Hepatocyte (in vitro differentiated cells): ENCODE results near the gene TEX38. TPM values are rescaled to one million over a fixed set of nuclear protein-coding genes. Genes with fewer than 3 reads are reported as not detected.

Experiments
- DNase-seq: peaks from one replicate; pipeline ENCODE4 v3.0.0-alpha.2; 2016; ENCODE audit warnings: low spot score
- H2AFZ ChIP-seq: fragments of 200-600 bp; sonication (generic); 2 replicates; pipeline ENCODE4 v1.6.0; 2016; ENCODE audit warnings: antibody characterized with exemption, mild to moderate bottlenecking
- H3K27ac ChIP-seq: fragments of 200-600 bp; sonication (generic); 2 replicates; pipeline ENCODE4 v1.5.1; 2016; ENCODE audit warnings: mild to moderate bottlenecking
- H3K27me3 ChIP-seq: fragments of 200-600 bp; sonication (generic); 2 replicates; pipeline ENCODE4 v1.6.1; 2016
- H3K36me3 ChIP-seq: fragments of 200-600 bp; sonication (generic); replicated peaks from 2 replicates; pipeline ENCODE4 v1.5.1; 2016; ENCODE audit warnings: low read depth; ENCODE audit not compliant: insufficient read depth
- H3K4me1 ChIP-seq: fragments of 200-600 bp; sonication (generic); 2 replicates; pipeline ENCODE4 v1.5.1; 2016; ENCODE audit warnings: mild to moderate bottlenecking, moderate library complexity; ENCODE audit not compliant: insufficient read depth
- H3K4me2 ChIP-seq: fragments of 200-600 bp; sonication (generic); 2 replicates; pipeline ENCODE4 v1.6.0; 2016
- H3K4me3 ChIP-seq: fragments of 200-600 bp; sonication (generic); 2 replicates; pipeline ENCODE4 v1.5.1; 2016; ENCODE audit warnings: mild to moderate bottlenecking
- H3K79me2 ChIP-seq: fragments of 200-600 bp; sonication (generic); 2 replicates; pipeline ENCODE4 v1.6.0; 2017; ENCODE audit warnings: mild to moderate bottlenecking
- H3K9me2 ChIP-seq: fragments of 200-600 bp; sonication (generic); replicated peaks from 2 replicates; pipeline ENCODE4 v1.6.0; 2017; ENCODE audit warnings: mild to moderate bottlenecking; ENCODE audit not compliant: insufficient read depth
- H3K9me3 ChIP-seq: fragments of 200-600 bp; sonication (generic); 2 replicates; pipeline ENCODE4 v1.5.1; 2016; ENCODE audit warnings: low read depth, mild to moderate bottlenecking
- H4K20me1 ChIP-seq: fragments of 200-600 bp; sonication (generic); 2 replicates; pipeline ENCODE4 v1.6.0; 2016; ENCODE audit warnings: mild to moderate bottlenecking; ENCODE audit not compliant: insufficient read depth, poor library complexity, severe bottlenecking
- EZH2 ChIP-seq: fragments of 200-600 bp; sonication (generic); IDR thresholded peaks from 2 replicates; pipeline ENCODE4 v1.6.1; 2016; ENCODE audit warnings: antibody characterized with exemption, mild to moderate bottlenecking, borderline replicate concordance
- EZH2phosphoT487 ChIP-seq: fragments of 200-600 bp; sonication (generic); IDR thresholded peaks from one replicate; pipeline ENCODE4 v1.6.1; 2018; ENCODE audit warnings: antibody characterized with exemption, mild to moderate bottlenecking, low read depth, moderate library complexity; ENCODE audit not compliant: unreplicated experiment, severe bottlenecking
- WGBS: methylation state at CpG from one replicate; pipeline ENCODE4 v1.1.6; 2016; ENCODE audit warnings: low lambda C conversion rate; ENCODE audit errors: missing lambda C conversion rate; 5-methylcytosine and 5-hydroxymethylcytosine counted together
- polyA plus RNA-seq: library from polyadenylated mRNA; unstranded; fragments of >200 nt; fragmentation: Nextera tagmentation; extraction: Ambion mirVana; gene quantifications from 2 replicates; pipeline ENCODE4 v1.2.1, GENCODE V29; 2016
- total RNA-seq: library from RNA; depleted of rRNA; stranded (reverse); fragments of >200 nt; gene quantifications from 2 replicates; pipeline ENCODE4 v1.2.3, GENCODE V29; 2014
- TF ChIP-seq, protein P1 (sequence below): fragments of 200-600 bp; sonication (generic); IDR thresholded peaks from 2 replicates; pipeline ENCODE4 v1.5.1; 2016; ENCODE audit warnings: antibody characterized with exemption, mild to moderate bottlenecking; ENCODE audit not compliant: poor library complexity

TEX38 gene
- total and polyA plus RNA-seq, 2 experiments from 2014 or later, result 0.27 TPM; not detected in 1

DNA sequence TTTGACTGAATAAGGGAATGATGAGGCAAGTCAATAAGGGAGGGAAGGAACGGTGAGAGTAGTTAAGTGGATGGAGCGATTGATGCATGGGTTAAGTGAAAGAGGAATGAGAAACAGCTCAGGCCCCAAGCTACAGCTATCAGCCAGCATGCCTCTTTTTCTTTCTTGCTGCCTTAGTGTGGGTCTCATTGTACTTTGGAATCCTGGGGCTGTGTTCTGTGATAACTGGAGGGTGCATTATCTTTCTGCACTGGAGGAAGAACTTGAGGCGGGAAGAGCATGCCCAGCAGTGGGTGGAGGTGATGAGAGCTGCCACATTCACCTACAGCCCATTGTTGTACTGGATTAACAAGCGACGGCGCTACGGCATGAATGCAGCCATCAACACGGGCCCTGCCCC lies 1.0 kb downstream of the TEX38 start:
- Histone ChIP-seq H4K20me1 (no peaks in the 10 kb centered on the region), H3K4me3 (no peak overlapping the region), H3K9me2 (no peaks in the 10 kb centered on the region), H3K9me3 (no peaks in the 10 kb centered on the region), H3K27ac (no peak overlapping the region), H3K27me3 (no peaks in the 10 kb centered on the region), H3K4me1 (no peaks in the 10 kb centered on the region), H3K36me3 (no peaks in the 10 kb centered on the region), H3K79me2 (peaks cover under 1% of the 10 kb centered on the region), H3K4me2 (no peak overlapping the region), H2AFZ (no peak overlapping the region)
- WGBS, result 62% methylated on average over 8 of the region's 8 CpGs
- DNase-seq, result no peak
- TF ChIP-seq EZH2 (no peak), EZH2phosphoT487 (no peak)
- TF ChIP-seq, protein P1, sequence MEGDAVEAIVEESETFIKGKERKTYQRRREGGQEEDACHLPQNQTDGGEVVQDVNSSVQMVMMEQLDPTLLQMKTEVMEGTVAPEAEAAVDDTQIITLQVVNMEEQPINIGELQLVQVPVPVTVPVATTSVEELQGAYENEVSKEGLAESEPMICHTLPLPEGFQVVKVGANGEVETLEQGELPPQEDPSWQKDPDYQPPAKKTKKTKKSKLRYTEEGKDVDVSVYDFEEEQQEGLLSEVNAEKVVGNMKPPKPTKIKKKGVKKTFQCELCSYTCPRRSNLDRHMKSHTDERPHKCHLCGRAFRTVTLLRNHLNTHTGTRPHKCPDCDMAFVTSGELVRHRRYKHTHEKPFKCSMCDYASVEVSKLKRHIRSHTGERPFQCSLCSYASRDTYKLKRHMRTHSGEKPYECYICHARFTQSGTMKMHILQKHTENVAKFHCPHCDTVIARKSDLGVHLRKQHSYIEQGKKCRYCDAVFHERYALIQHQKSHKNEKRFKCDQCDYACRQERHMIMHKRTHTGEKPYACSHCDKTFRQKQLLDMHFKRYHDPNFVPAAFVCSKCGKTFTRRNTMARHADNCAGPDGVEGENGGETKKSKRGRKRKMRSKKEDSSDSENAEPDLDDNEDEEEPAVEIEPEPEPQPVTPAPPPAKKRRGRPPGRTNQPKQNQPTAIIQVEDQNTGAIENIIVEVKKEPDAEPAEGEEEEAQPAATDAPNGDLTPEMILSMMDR, result no peak

DNA sequence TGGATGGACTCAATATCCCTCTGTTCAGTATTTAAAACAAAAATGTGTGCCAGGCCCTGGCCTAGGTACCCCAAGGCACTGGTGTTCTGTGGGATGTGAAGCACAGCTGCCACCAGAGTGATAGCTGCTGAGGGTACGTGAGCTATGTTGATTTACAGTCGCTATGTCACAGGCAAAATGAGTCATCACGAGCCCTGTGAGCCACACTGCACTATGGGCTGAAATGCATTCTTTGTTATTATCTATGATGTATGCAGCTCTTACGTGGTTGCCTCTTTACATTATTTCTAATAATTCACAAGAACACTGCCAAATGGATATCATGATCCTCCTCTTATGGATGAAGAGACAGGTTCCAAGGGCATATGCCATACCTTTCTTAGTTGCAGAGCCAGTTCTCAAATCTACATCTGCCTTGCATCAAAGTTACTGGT lies 2.1 kb downstream of the TEX38 start:
- Histone ChIP-seq H3K36me3 (no peaks in the 10 kb centered on the region), H3K4me3 (no peak overlapping the region), H3K27ac (no peak overlapping the region), H2AFZ (no peak overlapping the region), H3K27me3 (no peaks in the 10 kb centered on the region), H3K9me2 (no peaks in the 10 kb centered on the region), H3K79me2 (no peaks in the 10 kb centered on the region), H3K9me3 (no peaks in the 10 kb centered on the region), H3K4me1 (no peaks in the 10 kb centered on the region), H3K4me2 (no peak overlapping the region), H4K20me1 (no peaks in the 10 kb centered on the region)
- TF ChIP-seq EZH2phosphoT487 (no peak), EZH2 (no peak)
- TF ChIP-seq, protein P1, result no peak
- 72% methylated on average over 4 of the region's 4 CpGs for WGBS
- peak; percentile 39 for DNase-seq

DNA sequence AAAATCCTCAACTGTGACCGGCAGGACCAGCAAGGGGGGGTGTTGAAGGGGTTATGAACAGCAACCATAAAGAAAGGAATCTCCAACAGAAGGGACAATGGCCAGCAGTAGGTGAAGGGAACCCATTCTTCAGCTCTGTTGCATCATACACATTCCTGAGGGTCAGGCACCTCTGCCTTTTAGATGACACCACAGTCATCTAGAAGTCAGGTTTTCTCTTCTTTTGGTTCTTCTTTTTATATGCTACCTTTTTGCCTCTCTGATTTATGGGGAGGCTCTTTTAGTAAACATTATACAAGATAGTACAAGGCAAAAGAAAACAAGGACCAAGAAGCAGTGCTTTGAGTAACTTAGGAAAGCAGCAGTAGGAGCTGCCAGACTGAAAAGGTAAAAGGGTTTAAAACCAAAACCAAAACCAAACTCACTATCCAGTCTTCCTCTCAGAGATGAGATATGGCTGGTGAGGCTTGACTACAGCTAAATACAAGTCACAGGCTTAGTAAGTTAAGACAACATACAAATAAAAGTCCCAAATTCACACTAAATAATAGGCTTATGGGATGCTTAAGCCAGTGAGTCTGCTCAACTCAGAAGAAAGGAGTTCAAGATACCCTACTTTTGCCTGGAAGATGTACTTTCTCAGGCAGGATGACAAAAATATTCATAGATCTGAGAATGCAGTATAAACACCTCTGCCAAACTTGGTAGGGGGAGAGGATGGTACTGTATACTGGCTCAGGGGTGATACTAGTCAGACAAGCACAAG lies 4.1 kb downstream of the TEX38 start:
- WGBS, result 86% methylated on average over 1 of the region's 1 CpG
- H3K4me2 ChIP-seq, result no peak overlapping the region
- no peaks in the 10 kb centered on the region for H3K27me3 ChIP-seq
- H3K36me3 ChIP-seq, result peaks cover 4% of the 10 kb centered on the region
- no peaks in the 10 kb centered on the region for H3K79me2 ChIP-seq
- no peaks in the 10 kb centered on the region for H3K9me3 ChIP-seq
- H3K27ac ChIP-seq, result no peak overlapping the region
- no peaks in the 10 kb centered on the region for H3K9me2 ChIP-seq
- no peak overlapping the region for H2AFZ ChIP-seq
- no peak overlapping the region for H3K4me3 ChIP-seq
- no peaks in the 10 kb centered on the region for H3K4me1 ChIP-seq
- no peak for DNase-seq
- no peaks in the 10 kb centered on the region for H4K20me1 ChIP-seq
- no peak for TF ChIP-seq EZH2phosphoT487
- TF ChIP-seq, protein P1, result no peak
- no peak for TF ChIP-seq EZH2
